Neuronal stem cell (in vitro differentiated cells): Measurements from ENCODE around the gene MYOT.

Experiments used
- DNase-seq: peaks from one replicate; pipeline ENCODE4 v3.0.0-alpha.2; 2013; ENCODE audit warnings: low spot score
- H2AFZ ChIP-seq: one replicate; pipeline ENCODE4 v1.6.1; 2013; ENCODE audit warnings: mild to moderate bottlenecking, low read length, inconsistent platforms
- H2AK5ac ChIP-seq: 2 replicates; pipeline ENCODE4 v1.6.1; 2013; ENCODE audit warnings: low read depth, mild to moderate bottlenecking, inconsistent platforms, low read length, moderate library complexity, mixed read lengths
- H2BK120ac ChIP-seq: 2 replicates; pipeline ENCODE4 v1.6.1; 2013; ENCODE audit warnings: low read depth, mild to moderate bottlenecking, inconsistent platforms, low read length, moderate library complexity, mixed read lengths
- H2BK12ac ChIP-seq: one replicate; pipeline ENCODE4 v1.6.1; 2013; ENCODE audit warnings: low read length, inconsistent platforms
- H2BK15ac ChIP-seq: 2 replicates; pipeline ENCODE4 v1.6.1; 2013; ENCODE audit warnings: mild to moderate bottlenecking, low read length, inconsistent platforms, mixed read lengths
- H2BK5ac ChIP-seq: one replicate; pipeline ENCODE4 v1.6.1; 2013; ENCODE audit warnings: inconsistent platforms, mild to moderate bottlenecking, low read length, moderate library complexity
- H3K14ac ChIP-seq: one replicate; pipeline ENCODE4 v1.6.1; 2013; ENCODE audit warnings: low read length, inconsistent platforms
- H3K18ac ChIP-seq: 2 replicates; pipeline ENCODE4 v1.6.1; 2013; ENCODE audit warnings: low read length, inconsistent platforms
- H3K23ac ChIP-seq: 2 replicates; pipeline ENCODE4 v1.6.1; 2013; ENCODE audit warnings: low read depth, mild to moderate bottlenecking, mixed read lengths, low read length, inconsistent platforms; ENCODE audit not compliant: poor library complexity
- H3K27ac ChIP-seq: replicated peaks from 3 replicates; pipeline ENCODE4 v1.5.1; 2013; ENCODE audit warnings: low read length, inconsistent platforms
- H3K27me3 ChIP-seq, 3 experiments: 2 replicates each; pipeline ENCODE4 v1.6.1; 2013; ENCODE audit warnings: low read length in 3 of 3, mild to moderate bottlenecking in 2 of 3, inconsistent platforms in 1 of 3, low read depth in 1 of 3, mixed read lengths in 1 of 3, moderate library complexity in 1 of 3; ENCODE audit not compliant: control insufficient read depth in 3 of 3, insufficient read depth in 3 of 3
- H3K36me3 ChIP-seq, 2 donors: replicated peaks in 1 of 2; 2 replicates each; pipeline ENCODE4 v1.6.1; 2013; ENCODE audit warnings: low read length in 2 of 2; ENCODE audit not compliant: control insufficient read depth in 2 of 2, insufficient read depth in 2 of 2
- H3K4ac ChIP-seq: 2 replicates; pipeline ENCODE4 v1.6.1; 2013; ENCODE audit warnings: inconsistent platforms, mild to moderate bottlenecking, low read length, moderate library complexity
- H3K4me1 ChIP-seq, 2 donors: 1 replicate in 1 of 2; 2 replicates in 1 of 2; pipeline ENCODE4 v1.6.1; 2013; ENCODE audit warnings: low read length in 2 of 2, low read depth in 1 of 2; ENCODE audit not compliant: control insufficient read depth in 2 of 2, insufficient read depth in 1 of 2
- H3K4me2 ChIP-seq: one replicate; pipeline ENCODE4 v1.6.1; 2013; ENCODE audit warnings: mild to moderate bottlenecking, low read length, inconsistent platforms; ENCODE audit not compliant: insufficient read depth, poor library complexity, severe bottlenecking
- H3K4me3 ChIP-seq, 2 donors: 2 replicates each; pipeline ENCODE4 v1.5.1; 2013; ENCODE audit warnings: low read length in 2 of 2, mild to moderate bottlenecking in 2 of 2, inconsistent platforms in 1 of 2, moderate library complexity in 1 of 2
- H3K79me1 ChIP-seq: one replicate; pipeline ENCODE4 v1.6.1; 2013; ENCODE audit warnings: low read depth, mild to moderate bottlenecking, inconsistent platforms, low read length, moderate library complexity
- H3K9ac ChIP-seq: one replicate; pipeline ENCODE4 v1.6.1; 2013; ENCODE audit warnings: mild to moderate bottlenecking, low read depth, low read length, inconsistent platforms; ENCODE audit not compliant: poor library complexity
- H3K9me3 ChIP-seq, 2 donors: replicated peaks in 1 of 2; 2 replicates each; pipeline versions ENCODE3 to v1.6.1; 2013; ENCODE audit warnings: low read length in 2 of 2, mild to moderate bottlenecking in 2 of 2, inconsistent platforms in 1 of 2, low read depth in 1 of 2, mixed read lengths in 1 of 2, moderate library complexity in 1 of 2; ENCODE audit not compliant: control insufficient read depth in 2 of 2, insufficient read depth in 1 of 2
- H4K8ac ChIP-seq: one replicate; pipeline ENCODE4 v1.6.1; 2013; ENCODE audit warnings: low read depth, mild to moderate bottlenecking, inconsistent platforms, low read length, moderate library complexity
- H4K91ac ChIP-seq: one replicate; pipeline ENCODE4 v1.6.1; 2013; ENCODE audit warnings: low read length, low read depth, mild to moderate bottlenecking, inconsistent platforms; ENCODE audit not compliant: poor library complexity
- WGBS, 2 donors: extraction: QIAGEN DNeasy Blood & Tissue Kit; methylation state at CpG; one replicate each; pipeline ENCODE4 v1.1.7; 2013; ENCODE audit warnings: missing lambda C conversion rate in 2 of 2, mixed read lengths in 1 of 2; ENCODE audit not compliant: insufficient read length in 2 of 2, insufficient replicate concordance in 1 of 2; ENCODE audit errors: extremely low coverage in 2 of 2; 5-methylcytosine and 5-hydroxymethylcytosine counted together

Gene MYOT

GRCh38 chr5:137876101-137876500 is 8.4 kb downstream of the MYOT start:
- no peak overlapping the region for H4K91ac ChIP-seq
- H3K4me2 ChIP-seq, result no peak overlapping the region
- no peaks in the 10 kb centered on the region for H3K79me1 ChIP-seq
- H3K9me3 ChIP-seq, result no peaks in the 10 kb centered on the region
- no peak overlapping the region for H2AFZ ChIP-seq
- no peak overlapping the region for H3K4ac ChIP-seq
- no peak overlapping the region for H3K4me3 ChIP-seq
- no peak overlapping the region for H3K27ac ChIP-seq
- no peak overlapping the region for H3K9ac ChIP-seq
- H4K8ac ChIP-seq, result no peak overlapping the region
- H2AK5ac ChIP-seq, result no peak overlapping the region
- H3K23ac ChIP-seq, result no peak overlapping the region
- no peak overlapping the region for H3K18ac ChIP-seq
- no peak overlapping the region for H2BK15ac ChIP-seq
- DNase-seq, result no peak
- H2BK12ac ChIP-seq, result no peak overlapping the region
- no peak overlapping the region for H2BK120ac ChIP-seq
- H3K4me1 ChIP-seq, result no peaks in the 10 kb centered on the region
- peaks cover 0 to 30% (median 0%) of the 10 kb centered on the region in 3 experiments for H3K27me3 ChIP-seq
- H2BK5ac ChIP-seq, result no peak overlapping the region
- no peaks in the 10 kb centered on the region for H3K36me3 ChIP-seq
- H3K14ac ChIP-seq, result no peak overlapping the region

DNA sequence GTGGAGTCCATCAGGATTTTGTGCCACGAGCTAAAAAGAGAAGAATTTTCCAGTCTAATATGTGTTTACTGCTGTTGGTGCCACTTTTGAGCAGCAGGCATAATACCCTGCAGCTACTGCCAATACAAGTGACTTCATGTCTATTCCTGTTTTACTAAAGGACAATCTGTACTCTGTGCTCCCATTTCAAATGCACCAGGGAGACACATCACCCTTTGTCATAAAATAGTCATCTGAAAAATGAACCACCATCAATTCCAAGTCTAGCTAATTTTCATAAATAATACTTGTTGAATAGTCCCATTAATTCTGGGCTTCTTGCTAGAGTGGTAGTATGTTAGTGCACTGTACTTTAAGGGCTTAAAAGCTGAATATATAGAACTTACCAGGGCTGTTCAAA is 12.7 kb downstream of the MYOT start:
- WGBS, 2 donors, result no CpG with 5 or more reads among the region's 1 CpG
- Histone ChIP-seq H3K18ac (no peak overlapping the region), H3K79me1 (no peaks in the 10 kb centered on the region), H3K9ac (no peak overlapping the region), H2AFZ (no peak overlapping the region), H3K4me3 (no peak overlapping the region), H3K23ac (no peak overlapping the region), H3K9me3 (no peaks in the 10 kb centered on the region), H3K27ac (no peak overlapping the region), H2BK15ac (no peak overlapping the region), H4K8ac (no peak overlapping the region), H3K4me2 (no peak overlapping the region), H3K14ac (no peak overlapping the region), H3K27me3 (peaks cover 0 to 21% (median 0%) of the 10 kb centered on the region in 3 experiments), H3K36me3 (no peaks in the 10 kb centered on the region), H2AK5ac (no peak overlapping the region), H2BK120ac (no peak overlapping the region), H2BK5ac (no peak overlapping the region), H4K91ac (no peak overlapping the region), H2BK12ac (no peak overlapping the region), H3K4ac (no peak overlapping the region), H3K4me1 (no peaks in the 10 kb centered on the region)
- no peak for DNase-seq

DNA sequence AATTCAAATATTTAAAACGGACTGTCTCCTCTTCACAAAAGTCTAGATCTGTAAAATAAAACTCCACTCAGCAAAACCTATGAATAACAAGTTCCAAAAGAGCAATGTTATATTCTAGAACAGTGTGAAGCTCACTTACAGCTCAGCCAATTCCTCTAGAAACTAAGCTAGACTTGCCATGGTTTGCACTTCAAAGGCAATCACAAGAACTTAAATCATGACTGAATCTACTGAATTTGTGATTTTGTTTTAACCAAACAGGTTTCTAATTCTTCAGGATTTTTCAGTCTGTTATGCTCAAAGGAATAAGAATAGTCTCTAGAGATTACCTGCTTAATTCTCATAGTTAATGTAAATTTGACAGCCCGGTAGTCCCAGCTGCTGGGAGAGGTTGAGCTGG is 20.2 kb downstream of the MYOT start:
- H3K9me3 ChIP-seq, result peaks cover 0 to 2% of the 10 kb centered on the region in 2 donors
- H2BK12ac ChIP-seq, result no peak overlapping the region
- H2AK5ac ChIP-seq, result no peak overlapping the region
- H2BK120ac ChIP-seq, result no peak overlapping the region
- H3K79me1 ChIP-seq, result peaks cover 3% of the 10 kb centered on the region
- no peaks in the 10 kb centered on the region for H3K36me3 ChIP-seq
- H4K91ac ChIP-seq, result no peak overlapping the region
- H3K27me3 ChIP-seq, result peaks cover 0 to 2% (median 0%) of the 10 kb centered on the region in 3 experiments
- H4K8ac ChIP-seq, result no peak overlapping the region
- no peak overlapping the region for H3K23ac ChIP-seq
- no peak overlapping the region for H3K14ac ChIP-seq
- H3K18ac ChIP-seq, result no peak overlapping the region
- WGBS, 2 donors, result no CpG with 5 or more reads among the region's 2 CpGs
- no peak overlapping the region for H3K27ac ChIP-seq
- no peak overlapping the region for H2BK15ac ChIP-seq
- H3K4me2 ChIP-seq, result no peak overlapping the region
- H3K4me1 ChIP-seq, result peaks cover 2 to 7% of the 10 kb centered on the region in 2 donors
- peak overlapping the region; percentile 88 for H2AFZ ChIP-seq
- no peak overlapping the region for H3K9ac ChIP-seq
- no peak overlapping the region for H2BK5ac ChIP-seq
- H3K4me3 ChIP-seq, result no peak overlapping the region
- no peak for DNase-seq
- no peak overlapping the region for H3K4ac ChIP-seq

GRCh38 chr5:137888466-137888862 is 20.8 kb downstream of the MYOT start:
- Histone ChIP-seq H3K36me3 (no peaks in the 10 kb centered on the region), H3K4me1 (peaks cover 2 to 7% of the 10 kb centered on the region in 2 donors), H4K8ac (no peak overlapping the region), H3K27ac (no peak overlapping the region), H3K79me1 (peaks cover 3% of the 10 kb centered on the region), H3K4me2 (no peak overlapping the region), H3K27me3 (peaks cover 0 to 2% (median 0%) of the 10 kb centered on the region in 3 experiments), H3K4me3 (no peak overlapping the region), H2BK15ac (no peak overlapping the region), H3K23ac (no peak overlapping the region), H3K4ac (no peak overlapping the region), H2AK5ac (no peak overlapping the region), H2BK5ac (no peak overlapping the region), H2BK12ac (no peak overlapping the region), H2BK120ac (no peak overlapping the region), H3K14ac (no peak overlapping the region), H4K91ac (no peak overlapping the region), H3K18ac (no peak overlapping the region), H3K9me3 (peaks cover 0 to 2% of the 10 kb centered on the region in 2 donors), H3K9ac (no peak overlapping the region), H2AFZ (peak overlapping the region; percentile 88)
- no peak for DNase-seq
- WGBS, 2 donors, result no CpG with 5 or more reads among the region's 7 CpGs
